Amygdala (tissue), 56 donors: Measurements from ENCODE around the gene OR13C3.
"Not testable (repeated sequence)": the region's sequence is repeated elsewhere in the genome, so short reads cannot be mapped to it uniquely, and the experiment has no call there.

Experiments used
- DNase-seq, 56 donors: peaks; one replicate each; lab custom pipeline; 2025; lab: John Stamatoyannopoulos, UW

OR13C3 gene

DNA sequence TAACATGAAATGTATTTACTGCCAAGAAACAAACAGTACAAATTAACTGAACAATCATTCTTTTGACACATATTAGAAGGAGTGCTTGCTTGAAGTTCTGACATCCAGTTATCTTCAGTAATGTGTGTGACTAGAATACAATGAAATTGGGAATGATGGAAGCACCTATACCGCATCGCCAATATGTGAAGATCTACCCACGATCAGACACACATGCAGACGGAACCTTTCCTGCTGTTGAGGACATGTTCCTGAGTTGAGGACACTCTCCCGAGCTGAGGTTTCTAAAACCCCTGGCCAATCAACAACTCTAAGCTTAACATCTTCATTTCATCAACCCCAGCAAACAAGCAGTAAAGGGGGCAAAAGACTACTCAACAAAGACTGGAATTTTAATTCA lies at the start of gene OR13C3:
Gene OR13C3, minus strand, starts transcription at position 101 of the 400 bp plus-strand sequence. CDS start 133 bp downstream, outside the sequence.
- DNase-seq: no peak

GRCh38 chr9:104580562-104580961 lies 43.9 kb upstream of the OR13C3 start:
- DNase-seq: no peak

DNA sequence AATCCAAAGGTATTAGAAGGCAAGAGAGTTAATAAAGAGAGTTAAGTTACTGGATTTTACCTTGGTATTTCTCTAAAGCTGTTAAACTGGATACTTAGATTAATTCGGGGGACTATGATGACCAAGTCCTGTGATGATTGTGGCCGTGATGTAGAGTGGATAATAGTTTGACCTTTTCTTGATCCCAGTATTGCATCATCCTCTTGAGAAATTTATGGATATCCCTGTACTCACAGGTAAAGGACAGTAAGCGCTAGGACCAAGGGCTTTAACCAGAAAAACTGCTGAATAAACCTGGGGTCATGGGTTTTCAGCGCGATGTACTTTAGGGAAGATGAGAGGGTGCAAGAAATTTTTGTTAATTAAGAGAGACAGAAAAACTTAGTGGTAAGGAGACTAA lies 40.6 kb upstream of the OR13C3 start:
- DNase-seq: no peak

DNA sequence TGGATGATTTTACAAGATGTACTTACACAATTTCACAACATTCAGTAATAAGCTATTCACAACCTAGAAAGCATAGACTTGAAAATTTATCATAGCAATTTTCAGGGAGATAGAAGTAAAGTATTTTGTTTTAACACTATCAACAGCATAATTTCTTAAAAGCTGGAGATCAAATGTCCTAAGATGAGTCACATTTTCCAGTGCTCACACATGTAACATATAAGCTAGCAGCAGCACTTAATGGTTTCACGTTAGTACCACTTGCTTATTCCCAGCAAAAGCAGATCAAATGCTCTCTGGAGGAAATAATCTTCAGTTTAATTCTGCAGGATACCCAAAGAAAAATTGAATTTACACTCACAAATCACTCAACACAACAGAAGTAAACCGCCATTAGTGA lies 38.8 kb upstream of the OR13C3 start:
- DNase-seq: no peak

DNA sequence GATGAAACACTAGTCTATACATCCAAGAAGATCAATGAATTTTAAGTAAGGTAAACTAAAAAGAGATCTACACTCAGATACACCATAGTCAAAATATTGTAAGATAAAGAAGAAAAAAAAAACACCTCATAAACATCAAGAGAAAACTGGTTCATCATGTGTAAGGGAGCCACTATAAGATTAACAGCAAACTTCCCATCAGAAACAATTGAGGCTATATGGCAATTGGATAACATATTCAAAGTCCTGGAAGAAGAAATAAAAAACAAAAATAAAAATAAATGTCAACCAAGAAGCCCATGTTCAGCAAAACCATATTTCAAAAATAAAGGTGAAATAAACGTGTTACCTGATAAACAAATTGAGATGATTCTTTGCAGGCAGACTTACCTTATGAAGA lies 36.0 kb upstream of the OR13C3 start:
- no peak for DNase-seq

DNA sequence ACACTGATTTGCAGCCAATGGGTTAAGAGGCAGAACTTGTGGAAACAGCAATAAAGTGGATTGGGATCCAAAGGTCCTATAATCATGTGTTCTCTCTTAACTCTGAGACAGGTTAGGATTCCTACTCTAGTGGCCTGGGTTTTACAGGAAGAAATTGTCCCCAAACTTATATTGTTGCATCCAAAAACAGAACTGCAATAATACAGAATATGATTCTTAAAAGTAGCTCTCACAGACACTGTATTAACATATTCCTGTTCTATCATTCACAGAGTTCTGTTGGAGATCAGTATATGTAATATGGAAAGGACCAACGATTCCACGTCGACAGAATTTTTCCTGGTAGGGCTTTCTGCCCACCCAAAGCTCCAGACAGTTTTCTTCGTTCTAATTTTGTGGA lies 32.2 kb upstream of the OR13C3 start, which contains the start of gene OR13C8:
Gene OR13C8, plus strand, starts transcription at position 301 of the 400 bp plus-strand sequence. Its CDS starts 0 bp downstream, at position 301.
- DNase-seq: no peak

- DNase-seq: no peak
Measured at GRCh38 chr9:104564358-104564757, 27.7 kb upstream of the OR13C3 start.

DNA sequence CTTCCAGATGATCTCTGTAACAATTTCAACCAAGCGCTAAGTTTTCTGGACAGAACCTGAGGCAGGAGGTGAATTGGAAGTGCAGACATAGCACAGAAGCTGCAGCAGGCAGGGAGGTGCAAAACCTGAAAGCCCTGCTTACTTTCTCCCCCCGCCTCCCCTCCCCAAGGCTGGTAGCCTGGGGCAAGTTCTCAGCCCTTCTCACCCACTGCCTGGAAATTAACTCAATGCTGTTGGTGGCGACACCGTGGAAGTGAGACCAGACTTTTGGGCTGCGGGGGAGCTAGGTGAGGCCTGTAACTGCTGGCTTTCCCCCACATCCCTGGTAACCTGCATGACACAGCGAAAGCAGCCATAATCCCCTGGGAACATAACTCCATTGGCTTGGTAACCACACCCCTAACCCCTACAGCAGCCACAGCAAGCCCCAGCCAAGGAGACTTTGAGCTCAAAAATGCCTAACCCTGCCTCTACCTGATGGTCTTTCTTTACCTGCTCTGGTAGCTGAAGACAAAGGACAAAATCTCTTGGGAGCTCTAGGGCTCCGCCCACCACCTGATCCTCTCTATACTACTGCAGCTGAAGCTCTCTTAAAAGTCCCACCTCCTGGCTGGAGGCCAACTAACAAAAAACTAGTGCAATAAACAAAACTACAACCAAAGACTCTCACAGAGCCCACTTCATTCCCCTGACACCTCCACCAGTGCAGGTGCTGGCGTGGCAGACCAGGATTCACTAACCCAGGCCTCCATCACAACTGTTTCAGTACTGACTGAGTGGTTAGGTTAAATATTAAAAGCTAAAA lies 20.4 kb upstream of the OR13C3 start:
- DNase-seq: no peak

GRCh38 chr9:104555521-104555920 lies 18.9 kb upstream of the OR13C3 start:
- no peak for DNase-seq

DNA sequence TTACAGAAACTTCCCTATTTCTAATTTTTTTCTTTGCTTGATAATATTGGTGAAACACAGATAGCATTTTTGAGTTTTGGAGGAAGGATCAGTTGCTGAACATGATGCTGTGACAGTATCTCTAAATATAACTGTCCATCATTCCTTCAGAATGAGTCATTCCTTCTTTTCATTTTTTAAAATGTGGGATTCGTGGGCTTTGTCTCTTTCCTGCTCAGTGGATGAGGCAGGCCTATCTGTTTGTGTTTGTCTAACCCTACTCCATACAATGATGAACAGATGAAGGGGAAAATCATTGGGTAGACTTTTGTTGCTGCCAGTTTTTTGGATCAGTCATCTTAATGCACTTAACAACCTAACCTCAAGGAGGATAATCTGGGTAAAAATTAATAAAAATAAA lies 16.6 kb upstream of the OR13C3 start:
- DNase-seq: no peak

GRCh38 chr9:104544644-104545043 lies 8.0 kb upstream of the OR13C3 start:
- no peak for DNase-seq

DNA sequence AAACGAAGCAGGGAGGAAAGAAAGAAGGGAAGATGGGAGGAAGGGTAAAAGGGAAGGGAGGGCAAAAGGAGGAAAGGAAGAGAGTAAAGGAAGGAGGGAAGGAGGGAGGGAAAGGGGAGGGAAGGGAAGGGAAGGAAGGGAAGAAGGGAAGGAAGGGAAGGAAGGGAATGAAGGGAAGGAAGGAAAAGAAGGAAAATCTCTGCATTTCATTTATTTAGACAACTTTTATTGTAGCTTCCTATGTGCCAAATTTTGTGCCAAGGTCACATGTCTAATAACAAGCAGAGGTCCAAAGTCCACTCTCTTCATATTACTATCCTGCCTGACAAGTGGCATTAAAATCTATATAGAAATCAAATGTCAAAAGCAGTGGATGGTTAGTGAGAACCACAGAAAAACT lies 2.6 kb upstream of the OR13C3 start:
- no peak for DNase-seq

DNA sequence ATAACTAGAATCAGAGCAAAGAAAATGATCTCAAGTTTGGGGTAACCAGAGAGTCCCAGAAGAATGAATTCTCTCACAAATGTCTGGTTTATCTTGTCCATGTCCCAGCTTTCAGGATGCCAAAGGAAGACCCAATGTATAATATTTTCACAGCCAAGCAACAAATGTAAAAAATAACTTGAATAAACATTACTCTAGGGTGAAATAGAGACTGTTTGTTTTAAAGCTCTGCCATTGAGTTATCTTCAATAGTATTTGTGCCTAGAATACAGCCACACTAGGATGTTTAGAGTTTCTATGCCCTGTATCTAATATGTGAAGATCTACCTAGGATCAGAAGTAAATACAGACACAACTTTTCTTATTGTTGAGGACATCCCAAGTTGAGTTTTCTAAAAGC lies 9.5 kb downstream of the OR13C3 start, which contains the start of gene OR13C4:
Gene OR13C4, minus strand, starts transcription at position 101 of the 400 bp plus-strand sequence. Its CDS starts 0 bp downstream, at position 101.
- no peak for DNase-seq

GRCh38 chr9:104520241-104520640 lies 16.4 kb downstream of the OR13C3 start:
- DNase-seq: not testable (repeated sequence)

GRCh38 chr9:104514901-104515300 lies 21.8 kb downstream of the OR13C3 start:
- DNase-seq: no peak

- DNase-seq: no peak
Measured at GRCh38 chr9:104506565-104506964, 30.1 kb downstream of the OR13C3 start.

DNA sequence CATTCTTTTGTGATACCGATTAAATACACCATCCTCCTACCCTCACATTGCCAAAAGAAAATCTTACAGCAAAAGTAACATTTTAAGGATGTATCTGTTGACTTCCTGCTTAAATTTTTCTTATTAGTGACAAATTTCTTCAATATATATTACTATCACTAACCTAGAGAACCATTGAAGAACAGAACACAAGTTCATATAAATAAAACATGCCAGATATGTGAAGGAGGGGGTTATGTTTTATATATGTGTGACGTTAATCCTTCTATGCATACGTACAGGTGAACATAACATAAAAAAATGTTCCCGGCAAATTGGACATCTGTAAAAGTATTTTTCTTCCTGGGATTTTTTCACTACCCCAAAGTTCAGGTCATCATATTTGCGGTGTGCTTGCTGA lies 32.7 kb downstream of the OR13C3 start, which contains the start of gene OR13F1:
Gene OR13F1, plus strand, starts transcription at position 301 of the 400 bp plus-strand sequence. Its CDS starts 0 bp downstream, at position 301.
- DNase-seq: no peak

- DNase-seq: no peak
Measured at GRCh38 chr9:104503440-104503839, 33.2 kb downstream of the OR13C3 start.

GRCh38 chr9:104494808-104495207 lies 41.8 kb downstream of the OR13C3 start:
- DNase-seq: no peak
